Thyroid gland (tissue), 4 donors: ENCODE data around the gene NEDD1. TPM values are rescaled to one million over a fixed set of nuclear protein-coding genes. Genes with fewer than 3 reads are reported as not detected.

Experiments used
- small RNA-seq: library from RNA; depleted of rRNA; stranded (forward); fragments of <200 nt; gene quantifications from one replicate; pipeline ENCODE3, GENCODE V24; 2016
- total RNA-seq, 4 donors: library from RNA; depleted of rRNA; stranded (reverse); fragments of >200 nt; gene quantifications; one replicate each; pipeline ENCODE4 v1.2.3, GENCODE V29; 2016

NEDD1 gene
- total RNA-seq, 4 donors from 2014 or later = 17.2 to 27.7 (median 18.3) TPM

Small RNA genes lying within 50 kb of the gene (small RNA-seq; reads per million reads assigned to genes)
- gene RF00019 = not detected
